ENCODE measurements around the gene PPM1A.
"Not testable (repeated sequence)": the region's sequence is repeated elsewhere in the genome, so short reads cannot be mapped to it uniquely, and the experiment has no call there.

PPM1A gene

GRCh38 chr14:60266021-60266937 is 17.3 kb downstream of the PPM1A start:
- DNase-seq (ENCODE audit: low read depth) = peak; percentile 51

GRCh38 chr14:60272177-60272576 is 23.2 kb downstream of the PPM1A start:
- no peak for DNase-seq (ENCODE audit: low read depth)

GRCh38 chr14:60273956-60274355 is 24.9 kb downstream of the PPM1A start:
- no peak for DNase-seq (ENCODE audit: low read depth)

GRCh38 chr14:60274448-60274847 is 25.4 kb downstream of the PPM1A start:
- no peak for DNase-seq (ENCODE audit: low read depth)

GRCh38 chr14:60275932-60276331 is 26.9 kb downstream of the PPM1A start:
- DNase-seq (ENCODE audit: low read depth) = no peak

GRCh38 chr14:60276347-60276746 is 27.3 kb downstream of the PPM1A start:
- peak; percentile 26 for DNase-seq (ENCODE audit: low read depth)

- DNase-seq (ENCODE audit: low read depth) = no peak
Measured at GRCh38 chr14:60277605-60278190, 28.7 kb downstream of the PPM1A start.

GRCh38 chr14:60278350-60278749 is 29.3 kb downstream of the PPM1A start:
- no peak for DNase-seq (ENCODE audit: low read depth)

- no peak for DNase-seq (ENCODE audit: low read depth)
Measured at GRCh38 chr14:60287452-60287851, 38.4 kb downstream of the PPM1A start.

- DNase-seq (ENCODE audit: low read depth) = no peak
Measured at GRCh38 chr14:60288279-60288678, 39.3 kb downstream of the PPM1A start.

- DNase-seq (ENCODE audit: low read depth) = peak; percentile 35
Measured at GRCh38 chr14:60294411-60295069, 45.5 kb downstream of the PPM1A start.

GRCh38 chr14:60300019-60300418 is 51.0 kb downstream of the PPM1A start:
- no peak for DNase-seq (ENCODE audit: low read depth)

- no peak for DNase-seq (ENCODE audit: low read depth)
Measured at GRCh38 chr14:60301685-60302084, 52.7 kb downstream of the PPM1A start.

- no peak for DNase-seq (ENCODE audit: low read depth)
Measured at GRCh38 chr14:60302663-60303062, 53.6 kb downstream of the PPM1A start.

- DNase-seq (ENCODE audit: low read depth) = no peak
Measured at GRCh38 chr14:60303745-60304144, 54.7 kb downstream of the PPM1A start.

GRCh38 chr14:60304509-60304908 is 55.5 kb downstream of the PPM1A start:
- DNase-seq (ENCODE audit: low read depth) = no peak

GRCh38 chr14:60309867-60310552 is 61.0 kb downstream of the PPM1A start:
- no peak for DNase-seq (ENCODE audit: low read depth)

GRCh38 chr14:60311417-60311816 is 62.4 kb downstream of the PPM1A start:
- DNase-seq (ENCODE audit: low read depth) = peak; percentile 39

- no peak for DNase-seq (ENCODE audit: low read depth)
Measured at GRCh38 chr14:60313093-60313492, 64.1 kb downstream of the PPM1A start.

- DNase-seq (ENCODE audit: low read depth) = no peak
Measured at GRCh38 chr14:60315196-60315990, 66.4 kb downstream of the PPM1A start.

GRCh38 chr14:60317609-60318008 is 68.6 kb downstream of the PPM1A start:
- DNase-seq (ENCODE audit: low read depth) = no peak

- DNase-seq (ENCODE audit: low read depth) = not testable (repeated sequence)
Measured at GRCh38 chr14:60320860-60321259, 71.8 kb downstream of the PPM1A start.

All from ELR (cell line).